DOHH2 (cell line): Measurements from ENCODE around the gene TSC2.

Source experiments
- H3F3A ChIP-seq: fragments of 200-600 bp; sonication (generic), shearing (Covaris generic); 2 replicates; pipeline ENCODE4 v1.6.0; 2016; ENCODE audit warnings: antibody characterized with exemption, mild to moderate bottlenecking; ENCODE audit not compliant: control insufficient read depth, insufficient read depth
- H3K27ac ChIP-seq: fragments of 200-600 bp; sonication (generic); 2 replicates; pipeline ENCODE4 v1.5.1; 2014; ENCODE audit warnings: low read depth, mild to moderate bottlenecking, low read length, moderate library complexity
- H3K27me3 ChIP-seq: fragments of 200-600 bp; sonication (generic); 2 replicates; pipeline ENCODE4 v1.6.1; 2014; ENCODE audit warnings: mild to moderate bottlenecking, low read length, mixed read lengths; ENCODE audit not compliant: control insufficient read depth
- H3K36me3 ChIP-seq: fragments of 200-600 bp; sonication (generic); 2 replicates; pipeline ENCODE4 v1.6.1; 2014; ENCODE audit warnings: mild to moderate bottlenecking, low read length, moderate library complexity, mixed read lengths; ENCODE audit not compliant: control insufficient read depth
- H3K4me1 ChIP-seq: fragments of 200-600 bp; sonication (generic); 2 replicates; pipeline ENCODE4 v1.6.1; 2014; ENCODE audit warnings: mild to moderate bottlenecking, low read length, mixed read lengths; ENCODE audit not compliant: control insufficient read depth
- H3K4me2 ChIP-seq: fragments of 200-600 bp; sonication (generic); 2 replicates; pipeline ENCODE4 v1.6.0; 2014; ENCODE audit warnings: mild to moderate bottlenecking, low read length, moderate library complexity
- H3K4me3 ChIP-seq: fragments of 200-600 bp; sonication (generic); 2 replicates; pipeline ENCODE4 v1.5.1; 2014; ENCODE audit warnings: mild to moderate bottlenecking, low read length, mixed read lengths
- H3K79me2 ChIP-seq: fragments of 200-600 bp; sonication (generic); 2 replicates; pipeline ENCODE4 v1.6.1; 2014; ENCODE audit warnings: mild to moderate bottlenecking, low read length, mixed read lengths; ENCODE audit not compliant: control insufficient read depth
- H3K9me2 ChIP-seq: fragments of 200-600 bp; sonication (generic); replicated peaks from 2 replicates; pipeline ENCODE4 v1.6.1; 2014; ENCODE audit warnings: mild to moderate bottlenecking, low read length, mixed read lengths; ENCODE audit not compliant: control insufficient read depth
- H3K9me3 ChIP-seq: fragments of 200-600 bp; sonication (generic); 2 replicates; pipeline ENCODE4 v1.6.1; 2014; ENCODE audit warnings: antibody characterized with exemption, low read length, mixed read lengths; ENCODE audit not compliant: control insufficient read depth, insufficient read depth
- H4K20me1 ChIP-seq: fragments of 200-600 bp; sonication (generic); 2 replicates; pipeline ENCODE4 v1.6.0; 2014; ENCODE audit warnings: low read depth, mild to moderate bottlenecking, antibody characterized with exemption, low read length, moderate library complexity; ENCODE audit not compliant: control insufficient read depth, insufficient read depth
- CTCF ChIP-seq: fragments of 200-600 bp; sonication (generic); IDR thresholded peaks from one replicate; pipeline ENCODE4 v1.5.1; 2014; ENCODE audit warnings: antibody characterized with exemption, mild to moderate bottlenecking, low read depth, low read length; ENCODE audit not compliant: poor library complexity, severe bottlenecking
- EZH2phosphoT487 ChIP-seq: fragments of 200-600 bp; sonication (generic); IDR thresholded peaks from 2 replicates; pipeline ENCODE4 v1.6.1; 2017; ENCODE audit warnings: borderline replicate concordance, mild to moderate bottlenecking, antibody characterized with exemption, low read length, moderate library complexity, mixed read lengths

Gene TSC2

DNA sequence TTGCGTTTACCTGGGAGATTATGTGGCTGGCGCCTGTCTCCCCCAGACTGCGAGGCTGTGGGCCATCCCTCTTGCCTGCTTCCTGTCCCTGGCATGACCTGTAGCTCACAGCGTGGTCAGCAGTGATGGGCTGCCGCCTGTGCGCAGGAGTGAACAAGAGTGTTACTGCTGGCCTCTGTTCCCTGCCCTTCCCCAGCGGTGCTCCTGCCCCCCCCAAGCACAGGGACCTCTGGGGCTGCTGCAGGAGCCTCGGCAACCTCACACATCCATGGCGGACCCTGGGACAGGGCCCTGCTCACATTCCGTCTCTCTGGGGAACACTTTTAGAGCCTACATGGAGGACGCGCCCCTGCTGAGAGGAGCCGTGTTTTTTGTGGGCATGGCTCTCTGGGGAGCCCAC lies 10.6 kb downstream of the TSC2 start:
- Histone ChIP-seq H4K20me1 (no peaks in the 10 kb centered on the region), H3K4me2 (no peak overlapping the region), H3F3A (no peaks in the 10 kb centered on the region), H3K27me3 (no peaks in the 10 kb centered on the region), H3K9me2 (no peaks in the 10 kb centered on the region), H3K4me1 (no peaks in the 10 kb centered on the region), H3K4me3 (no peak overlapping the region), H3K9me3 (no peaks in the 10 kb centered on the region), H3K36me3 (peaks cover 6% of the 10 kb centered on the region; the same call in 1 of the 2 replicates), H3K27ac (no peak overlapping the region), H3K79me2 (no peaks in the 10 kb centered on the region)
- no peak for TF ChIP-seq CTCF
- TF ChIP-seq EZH2phosphoT487, result no peak

DNA sequence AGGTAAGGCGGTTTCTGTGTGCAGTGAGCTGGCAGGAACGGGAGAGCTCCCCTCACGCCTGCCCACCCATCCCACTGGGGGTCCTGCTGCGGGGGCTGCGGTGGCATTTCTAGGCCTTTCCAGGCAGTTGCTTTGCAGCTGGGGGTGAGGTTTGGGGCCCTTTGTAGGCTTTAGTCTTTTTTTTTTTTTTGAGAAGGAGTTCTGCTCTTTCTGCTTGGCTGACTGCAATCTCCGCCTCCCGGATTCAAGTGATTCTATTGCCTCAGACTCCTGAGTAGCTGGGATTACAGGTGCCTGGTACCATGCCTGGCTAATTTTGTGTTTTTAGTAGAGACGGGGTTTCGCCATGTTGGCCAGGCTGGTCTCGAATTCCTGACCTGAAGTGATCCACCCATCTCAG lies 11.1 kb downstream of the TSC2 start:
- H4K20me1 ChIP-seq, result no peaks in the 10 kb centered on the region
- H3K27ac ChIP-seq, result no peak overlapping the region
- no peaks in the 10 kb centered on the region for H3K9me2 ChIP-seq
- H3K9me3 ChIP-seq, result no peaks in the 10 kb centered on the region
- H3K36me3 ChIP-seq, result peaks cover 9% of the 10 kb centered on the region; the same call in 1 of the 2 replicates
- no peak overlapping the region for H3K4me2 ChIP-seq
- H3K79me2 ChIP-seq, result no peaks in the 10 kb centered on the region
- no peaks in the 10 kb centered on the region for H3K4me1 ChIP-seq
- no peaks in the 10 kb centered on the region for H3F3A ChIP-seq
- TF ChIP-seq EZH2phosphoT487 (no peak), CTCF (no peak)
- H3K4me3 ChIP-seq, result no peak overlapping the region
- no peaks in the 10 kb centered on the region for H3K27me3 ChIP-seq

DNA sequence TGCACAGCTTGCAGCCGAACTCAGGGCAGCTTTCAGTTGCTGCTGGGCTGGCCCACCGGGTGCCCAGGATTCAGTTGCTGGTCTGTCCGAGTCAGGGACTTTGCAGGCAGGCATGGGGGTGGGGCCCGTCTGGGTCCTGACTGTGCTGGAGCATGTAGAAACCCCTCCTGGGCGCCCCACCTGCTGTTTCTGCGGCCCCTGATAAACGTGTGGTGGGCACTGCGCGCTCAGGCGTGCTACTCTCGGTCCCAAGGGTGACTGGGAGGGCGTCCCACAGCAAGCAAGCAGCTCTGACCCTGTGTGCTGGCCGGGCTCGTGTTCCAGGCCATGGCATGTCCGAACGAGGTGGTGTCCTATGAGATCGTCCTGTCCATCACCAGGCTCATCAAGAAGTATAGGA lies 12.6 kb downstream of the TSC2 start:
- Histone ChIP-seq H3K27me3 (no peaks in the 10 kb centered on the region), H3K4me2 (no peak overlapping the region), H3K4me1 (no peaks in the 10 kb centered on the region), H3K9me3 (no peaks in the 10 kb centered on the region), H3K4me3 (no peak overlapping the region), H4K20me1 (no peaks in the 10 kb centered on the region), H3K9me2 (no peaks in the 10 kb centered on the region), H3K27ac (no peak overlapping the region), H3K36me3 (peaks cover 10% of the 10 kb centered on the region; the same call in 1 of the 2 replicates), H3K79me2 (no peaks in the 10 kb centered on the region), H3F3A (no peaks in the 10 kb centered on the region)
- TF ChIP-seq EZH2phosphoT487, result no peak
- TF ChIP-seq CTCF, result no peak

DNA sequence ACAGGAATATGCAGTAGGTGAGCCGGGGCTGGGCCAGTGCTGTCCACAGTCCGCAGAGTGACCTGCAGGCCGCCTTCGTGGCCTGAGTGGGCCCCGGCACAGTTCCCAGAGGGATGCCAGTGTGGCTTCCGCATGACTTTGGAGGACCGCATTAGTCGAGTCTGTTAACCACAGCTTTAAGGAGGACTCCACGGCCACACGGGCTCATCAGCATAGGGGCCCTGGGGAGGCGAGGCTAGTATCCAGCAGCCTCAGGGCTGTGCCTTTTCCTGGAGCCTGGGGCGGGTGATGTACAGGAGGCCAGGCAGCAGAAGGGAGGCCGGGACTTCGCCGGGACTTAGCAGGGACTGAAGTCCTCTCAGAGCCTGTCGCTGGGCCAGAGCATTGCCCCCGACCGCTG lies 13.2 kb downstream of the TSC2 start:
- Histone ChIP-seq H3K27me3 (no peaks in the 10 kb centered on the region), H3K79me2 (no peaks in the 10 kb centered on the region), H3K36me3 (peaks cover 17% of the 10 kb centered on the region), H4K20me1 (no peaks in the 10 kb centered on the region), H3K4me3 (no peak overlapping the region), H3K27ac (no peak overlapping the region), H3F3A (no peaks in the 10 kb centered on the region), H3K4me2 (no peak overlapping the region), H3K9me2 (no peaks in the 10 kb centered on the region), H3K9me3 (no peaks in the 10 kb centered on the region), H3K4me1 (no peaks in the 10 kb centered on the region)
- TF ChIP-seq CTCF, result no peak
- no peak for TF ChIP-seq EZH2phosphoT487
